Tibial artery (tissue), 4 donors: Measurements from ENCODE around the gene NLK.
"Not testable (repeated sequence)": the region's sequence is repeated elsewhere in the genome, so short reads cannot be mapped to it uniquely, and the experiment has no call there.

ENCODE experiments used
- DNase-seq, 2 donors: peaks; one replicate each; pipeline ENCODE4 v3.0.0-alpha.2; 2019
- H3K27ac ChIP-seq, 2 donors: fragments of 200-600 bp; sonication (generic) in 1 of 2; 1 replicate in 1 of 2; 2 replicates in 1 of 2; pipeline ENCODE4 v1.5.1; 2018 to 2019; ENCODE audit warnings: mild to moderate bottlenecking in 1 of 2
- H3K27me3 ChIP-seq, 2 donors: fragments of 200-600 bp; sonication (generic) in 1 of 2; one replicate each; pipeline versions ENCODE4 v1.5.1 to v1.6.0; 2016 to 2019
- H3K36me3 ChIP-seq, 3 donors: fragments of 200-600 bp; sonication (generic) in 2 of 3; one replicate each; pipeline ENCODE4 v1.5.1; 2016 to 2019; ENCODE audit warnings: mild to moderate bottlenecking in 2 of 3
- H3K4me1 ChIP-seq, 4 donors: fragments of 200-600 bp; sonication (generic) in 2 of 4; 1 replicate in 3 of 4; 2 replicates in 1 of 4; pipeline ENCODE4 v1.5.1; 2016 to 2019
- H3K4me3 ChIP-seq, 2 donors: fragments of 200-600 bp; sonication (generic) in 1 of 2; 1 replicate in 1 of 2; 2 replicates in 1 of 2; pipeline ENCODE4 v1.5.1; 2018 to 2019; ENCODE audit warnings: mild to moderate bottlenecking in 2 of 2
- H3K9me3 ChIP-seq, 3 donors: fragments of 200-600 bp; sonication (generic) in 1 of 3; one replicate each; pipeline ENCODE4 v1.5.1; 2016 to 2019
- CTCF ChIP-seq, 2 experiments: fragments of 200-600 bp in 1 of 2; fragments of 450-650 bp in 1 of 2; IDR thresholded peaks; one replicate each; pipeline ENCODE4 v1.5.1; 2017 to 2019; ENCODE audit warnings: antibody characterized with exemption in 2 of 2, mild to moderate bottlenecking in 1 of 2, moderate library complexity in 1 of 2
- intact Hi-C: fragments of 100-400 bp; cut with DNase I; formaldehyde crosslinking; loops from one replicate; pipeline ENCODE4 v1.15.0; 2023; ENCODE audit warnings: low total_unique reads

The NLK gene

GRCh38 chr17:28182559-28182958, 140.1 kb downstream of the NLK start:
- no peak for TF ChIP-seq CTCF (IDR thresholded peaks at IDR 0.05)
- no peak for DNase-seq
- intact Hi-C loops = no loop called here
- Histone ChIP-seq H3K4me1 (no peaks in the 10 kb centered on the region), H3K36me3 (peaks cover 11 to 23% (median 15%) of the 10 kb centered on the region in 3 donors), H3K27me3 (no peaks in the 10 kb centered on the region), H3K9me3 (no peaks in the 10 kb centered on the region), H3K4me3 (no peak overlapping the region), H3K27ac (no peak overlapping the region)

- H3K4me3 ChIP-seq = no peak overlapping the region
- TF ChIP-seq CTCF (IDR thresholded peaks at IDR 0.05) = no peak
- peaks cover 9 to 23% (median 15%) of the 10 kb centered on the region in 3 donors for H3K36me3 ChIP-seq
- no peaks in the 10 kb centered on the region for H3K27me3 ChIP-seq
- no peaks in the 10 kb centered on the region for H3K4me1 ChIP-seq
- no peak overlapping the region for H3K27ac ChIP-seq
- intact Hi-C loops = no loop called here
- no peak for DNase-seq
- no peaks in the 10 kb centered on the region for H3K9me3 ChIP-seq
These were observed 143.2 kb downstream of the NLK start for GRCh38 chr17:28185658-28186057.

GRCh38 chr17:28186472-28186871, 144.0 kb downstream of the NLK start:
- DNase-seq, H3K9me3 ChIP-seq, H3K4me1 ChIP-seq, H3K4me3 ChIP-seq, H3K27me3 ChIP-seq, intact Hi-C loops, H3K27ac ChIP-seq: not testable (repeated sequence)
- peaks cover 9 to 20% (median 15%) of the 10 kb centered on the region in 3 donors for H3K36me3 ChIP-seq

GRCh38 chr17:28187931-28188330, 145.5 kb downstream of the NLK start:
- peaks cover 9 to 33% (median 20%) of the 10 kb centered on the region in 3 donors for H3K36me3 ChIP-seq
- no peaks in the 10 kb centered on the region for H3K4me1 ChIP-seq
- no peaks in the 10 kb centered on the region for H3K27me3 ChIP-seq
- H3K9me3 ChIP-seq = no peaks in the 10 kb centered on the region
- intact Hi-C loops = no loop called here
- H3K4me3 ChIP-seq = no peak overlapping the region
- H3K27ac ChIP-seq = no peak overlapping the region
- no peak for DNase-seq
- no peak for TF ChIP-seq CTCF (IDR thresholded peaks at IDR 0.05)

GRCh38 chr17:28188841-28189263, 146.4 kb downstream of the NLK start:
- H3K27ac ChIP-seq = no peak overlapping the region

GRCh38 chr17:28189667-28190066, 147.2 kb downstream of the NLK start:
- no peaks in the 10 kb centered on the region for H3K27me3 ChIP-seq
- H3K27ac ChIP-seq = no peak overlapping the region
- H3K4me1 ChIP-seq = no peaks in the 10 kb centered on the region
- no peak for TF ChIP-seq CTCF (IDR thresholded peaks at IDR 0.05)
- no peak overlapping the region for H3K4me3 ChIP-seq
- DNase-seq = no peak
- no peaks in the 10 kb centered on the region for H3K9me3 ChIP-seq
- H3K36me3 ChIP-seq = peaks cover 15 to 45% (median 34%) of the 10 kb centered on the region in 3 donors
- intact Hi-C loops = loop anchor here (5.0 kb wide), 1 partner anchor 47 kb away; no protein-coding TSS in a partner anchor

More at GRCh38 chr17:28188841-28189263, 146.4 kb downstream of the NLK start:
- TF ChIP-seq CTCF (IDR thresholded peaks at IDR 0.05) = no peak
- Histone ChIP-seq H3K9me3 (no peaks in the 10 kb centered on the region), H3K4me3 (no peak overlapping the region), H3K36me3 (peaks cover 9 to 40% (median 26%) of the 10 kb centered on the region in 3 donors), H3K27me3 (no peaks in the 10 kb centered on the region), H3K4me1 (no peaks in the 10 kb centered on the region)
- DNase-seq = no peak
- intact Hi-C loops = no loop called here
